Fibroblast of lung (primary cell): ENCODE measurements around the gene HRAS.

Source experiments
- EZH2 ChIP-seq: IDR thresholded peaks from 2 replicates; pipeline ENCODE4 v1.5.1; 2012; ENCODE audit warnings: low read length, control low read depth, mild to moderate bottlenecking; ENCODE audit errors: missing control alignments
- TF ChIP-seq, protein P1 (sequence below), 2 donors: IDR thresholded peaks in 1 of 2; conservative IDR thresholded peaks in 1 of 2; 1 replicate in 1 of 2; 2 replicates in 1 of 2; pipeline ENCODE4 v1.5.1; 2011 to 2012; ENCODE audit warnings: low read length in 2 of 2, control low read depth in 1 of 2, inconsistent platforms in 1 of 2, low read depth in 1 of 2, mild to moderate bottlenecking in 1 of 2

DNA sequence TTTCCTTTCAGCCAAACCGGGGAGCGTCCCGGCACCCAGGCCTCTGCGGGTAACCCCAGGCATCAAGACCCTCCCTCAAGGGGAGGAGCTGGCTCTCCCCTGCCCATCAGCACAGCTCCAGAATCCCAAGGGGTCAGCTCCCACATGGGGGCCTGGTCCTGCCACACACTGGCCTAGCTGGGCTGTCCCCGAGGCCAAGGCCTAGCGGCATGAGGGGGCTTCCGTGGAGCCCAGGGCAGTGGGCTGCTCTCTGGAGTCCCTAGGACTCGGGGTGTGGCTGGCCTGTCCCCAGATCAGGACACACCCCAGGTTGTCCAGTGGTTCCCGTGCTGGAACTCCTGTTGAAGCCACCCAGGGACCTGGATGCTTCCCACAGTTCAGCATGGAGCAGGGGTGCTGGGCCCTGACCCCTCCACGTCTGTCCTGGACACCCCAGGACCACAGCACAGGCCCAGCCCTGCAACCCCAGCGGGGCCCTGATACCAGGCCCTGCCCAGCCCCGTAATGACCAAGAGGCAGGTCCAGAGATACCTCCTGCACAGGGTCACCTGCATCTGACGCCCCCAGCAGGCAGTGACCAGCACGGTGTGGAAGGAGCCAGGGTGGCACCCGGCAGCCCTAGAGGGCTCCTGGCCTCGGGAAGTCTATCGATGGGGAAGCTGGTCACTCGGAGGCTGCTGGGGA lies 5.5 kb downstream of the HRAS start:
- TF ChIP-seq, protein P1, sequence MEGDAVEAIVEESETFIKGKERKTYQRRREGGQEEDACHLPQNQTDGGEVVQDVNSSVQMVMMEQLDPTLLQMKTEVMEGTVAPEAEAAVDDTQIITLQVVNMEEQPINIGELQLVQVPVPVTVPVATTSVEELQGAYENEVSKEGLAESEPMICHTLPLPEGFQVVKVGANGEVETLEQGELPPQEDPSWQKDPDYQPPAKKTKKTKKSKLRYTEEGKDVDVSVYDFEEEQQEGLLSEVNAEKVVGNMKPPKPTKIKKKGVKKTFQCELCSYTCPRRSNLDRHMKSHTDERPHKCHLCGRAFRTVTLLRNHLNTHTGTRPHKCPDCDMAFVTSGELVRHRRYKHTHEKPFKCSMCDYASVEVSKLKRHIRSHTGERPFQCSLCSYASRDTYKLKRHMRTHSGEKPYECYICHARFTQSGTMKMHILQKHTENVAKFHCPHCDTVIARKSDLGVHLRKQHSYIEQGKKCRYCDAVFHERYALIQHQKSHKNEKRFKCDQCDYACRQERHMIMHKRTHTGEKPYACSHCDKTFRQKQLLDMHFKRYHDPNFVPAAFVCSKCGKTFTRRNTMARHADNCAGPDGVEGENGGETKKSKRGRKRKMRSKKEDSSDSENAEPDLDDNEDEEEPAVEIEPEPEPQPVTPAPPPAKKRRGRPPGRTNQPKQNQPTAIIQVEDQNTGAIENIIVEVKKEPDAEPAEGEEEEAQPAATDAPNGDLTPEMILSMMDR (conservative IDR thresholded peaks at IDR 0.05 in 1 of 2, IDR thresholded peaks at IDR 0.05 in 1 of 2; ENCODE audit: low read depth in 1 of 2, low read length in 2 of 2), result no peak
- TF ChIP-seq EZH2, result no peak
